H9 (cell line): ENCODE data around the gene FSTL4. TPM values are rescaled to one million over a fixed set of nuclear protein-coding genes. Genes with fewer than 3 reads are reported as not detected.

ENCODE experiments used
- DNase-seq: peaks from one replicate; pipeline ENCODE4 v3.0.0-alpha.2; 2017
- H2AFZ ChIP-seq: one replicate; pipeline ENCODE4 v1.6.1; 2013; ENCODE audit warnings: mild to moderate bottlenecking, low read length, control low read depth, moderate library complexity
- H2AK5ac ChIP-seq: 2 replicates; pipeline ENCODE4 v1.6.1; 2013; ENCODE audit warnings: low read length, control low read depth, mixed read lengths; ENCODE audit not compliant: insufficient read length
- H2BK120ac ChIP-seq: one replicate; pipeline ENCODE4 v1.6.1; 2013; ENCODE audit warnings: low read depth, mild to moderate bottlenecking, low read length, control low read depth, inconsistent platforms; ENCODE audit not compliant: poor library complexity, severe bottlenecking
- H2BK12ac ChIP-seq: 2 replicates; pipeline ENCODE4 v1.6.1; 2013; ENCODE audit warnings: low read length, control low read depth, mixed read lengths, low read depth; ENCODE audit not compliant: insufficient read length
- H2BK15ac ChIP-seq: 2 replicates; pipeline ENCODE4 v1.6.1; 2013; ENCODE audit warnings: low read depth, low read length, control low read depth
- H2BK20ac ChIP-seq: one replicate; pipeline ENCODE4 v1.6.1; 2013; ENCODE audit warnings: low read depth, mild to moderate bottlenecking, low read length, control low read depth, inconsistent platforms; ENCODE audit not compliant: poor library complexity, severe bottlenecking
- H2BK5ac ChIP-seq: 2 replicates; pipeline ENCODE4 v1.6.1; 2013; ENCODE audit warnings: low read length, control low read depth, mixed read lengths; ENCODE audit not compliant: insufficient read length
- H3K14ac ChIP-seq: 2 replicates; pipeline ENCODE4 v1.6.1; 2013; ENCODE audit warnings: low read length, control low read depth; ENCODE audit not compliant: insufficient read depth
- H3K18ac ChIP-seq: 2 replicates; pipeline ENCODE4 v1.6.1; 2013; ENCODE audit warnings: low read depth, mild to moderate bottlenecking, mixed read lengths, low read length, control low read depth; ENCODE audit not compliant: insufficient read length
- H3K23ac ChIP-seq: 2 replicates; pipeline ENCODE4 v1.6.1; 2013; ENCODE audit warnings: low read length, control low read depth, mixed read lengths, low read depth; ENCODE audit not compliant: insufficient read length
- H3K23me2 ChIP-seq: 2 replicates; pipeline ENCODE4 v1.6.1; 2013; ENCODE audit warnings: low read depth, mild to moderate bottlenecking, mixed read lengths, low read length, control low read depth; ENCODE audit not compliant: insufficient read length, poor library complexity, severe bottlenecking
- H3K27ac ChIP-seq: 2 replicates; pipeline ENCODE4 v1.5.1; 2013; ENCODE audit warnings: low read length, control low read depth, mixed read lengths, low read depth; ENCODE audit not compliant: insufficient read length
- H3K27me3 ChIP-seq: 2 replicates; pipeline ENCODE4 v1.6.1; 2013; ENCODE audit warnings: low read length, control low read depth, inconsistent platforms; ENCODE audit not compliant: insufficient read depth
- H3K4ac ChIP-seq: 2 replicates; pipeline ENCODE4 v1.6.1; 2013; ENCODE audit warnings: low read depth, mild to moderate bottlenecking, control low read depth, inconsistent platforms, low read length, moderate library complexity
- H3K4me1 ChIP-seq: 2 replicates; pipeline ENCODE4 v1.6.1; 2013; ENCODE audit warnings: low read length, control low read depth, inconsistent platforms; ENCODE audit not compliant: insufficient read depth
- H3K4me2 ChIP-seq: 2 replicates; pipeline ENCODE4 v1.6.1; 2013; ENCODE audit warnings: low read length, control low read depth, mixed read lengths; ENCODE audit not compliant: insufficient read length, insufficient read depth
- H3K56ac ChIP-seq: 2 replicates; pipeline ENCODE4 v1.6.1; 2013; ENCODE audit warnings: low read depth, mild to moderate bottlenecking, mixed read lengths, low read length, control low read depth; ENCODE audit not compliant: insufficient read length
- H3K79me1 ChIP-seq: 2 replicates; pipeline ENCODE4 v1.6.1; 2013; ENCODE audit warnings: low read depth, mild to moderate bottlenecking, moderate library complexity, low read length, control low read depth, inconsistent platforms; ENCODE audit not compliant: insufficient read depth, poor library complexity, severe bottlenecking
- H3K79me2 ChIP-seq: 2 replicates; pipeline ENCODE4 v1.6.1; 2013; ENCODE audit warnings: low read length, control low read depth, inconsistent platforms; ENCODE audit not compliant: insufficient read depth
- H3K9ac ChIP-seq: 2 replicates; pipeline ENCODE4 v1.6.1; 2013; ENCODE audit warnings: low read length, control low read depth, mixed read lengths; ENCODE audit not compliant: insufficient read length; ENCODE audit errors: extremely low read depth
- H3K9me3 ChIP-seq: one replicate; pipeline ENCODE4 v1.6.1; 2013; ENCODE audit warnings: low read depth, low read length, inconsistent platforms; ENCODE audit not compliant: control insufficient read depth
- H3T11ph ChIP-seq: one replicate; pipeline ENCODE4 v1.6.1; 2013; ENCODE audit warnings: mild to moderate bottlenecking, low read length, control low read depth, inconsistent platforms
- H4K20me1 ChIP-seq: one replicate; pipeline ENCODE4 v1.6.1; 2013; ENCODE audit not compliant: control insufficient read depth, insufficient read length, insufficient read depth
- H4K5ac ChIP-seq: 2 replicates; pipeline ENCODE4 v1.6.1; 2013; ENCODE audit warnings: low read depth, mild to moderate bottlenecking, mixed read lengths, low read length, control low read depth; ENCODE audit not compliant: insufficient read length
- H4K8ac ChIP-seq: replicated peaks from 2 replicates; pipeline ENCODE4 v1.6.1; 2013; ENCODE audit warnings: low read length, control low read depth, mixed read lengths, low read depth; ENCODE audit not compliant: insufficient read length
- H4K91ac ChIP-seq: 2 replicates; pipeline ENCODE4 v1.6.1; 2013; ENCODE audit warnings: low read depth, mild to moderate bottlenecking, moderate library complexity, mixed read lengths, low read length, control low read depth; ENCODE audit not compliant: insufficient read length
- H3K27ac Mint-ChIP-seq, 3 experiments: 2 replicates in 2 of 3; 3 replicates in 1 of 3; pipeline ENCODE4 v1.8.0; 2020 to 2021; ENCODE audit warnings: mixed read lengths in 3 of 3, mild to moderate bottlenecking in 1 of 3, moderate library complexity in 1 of 3
- H3K27me3 Mint-ChIP-seq: 2 replicates; pipeline ENCODE4 v1.8.0; 2021; ENCODE audit warnings: low read depth, mild to moderate bottlenecking, moderate library complexity, mixed read lengths
- H3K36me3 Mint-ChIP-seq, 3 experiments: 2 replicates in 2 of 3; 3 replicates in 1 of 3; pipeline ENCODE4 v1.8.0; 2020 to 2021; ENCODE audit warnings: low read depth in 3 of 3, mixed read lengths in 3 of 3; ENCODE audit not compliant: insufficient read depth in 1 of 3
- H3K4me1 Mint-ChIP-seq, 2 experiments: 2 replicates each; pipeline ENCODE4 v1.8.0; 2020; ENCODE audit warnings: mixed read lengths in 2 of 2
- H3K4me3 Mint-ChIP-seq, 2 experiments: 2 replicates in 1 of 2; 3 replicates in 1 of 2; pipeline ENCODE4 v1.8.0; 2020 to 2021; ENCODE audit warnings: mild to moderate bottlenecking in 2 of 2, mixed read lengths in 2 of 2, moderate library complexity in 1 of 2
- H3K9me3 Mint-ChIP-seq, 2 experiments: 2 replicates in 1 of 2; 3 replicates in 1 of 2; pipeline ENCODE4 v1.8.0; 2020; ENCODE audit warnings: mild to moderate bottlenecking in 2 of 2, mixed read lengths in 2 of 2, moderate library complexity in 1 of 2
- CTCF ChIP-seq: fragments of 200-600 bp; sonication (generic); conservative IDR thresholded peaks from 3 replicates; pipeline ENCODE4 v1.8.0; 2021; ENCODE audit warnings: antibody characterized with exemption, mild to moderate bottlenecking
- WGBS: extraction: QIAGEN DNeasy Blood & Tissue Kit; methylation state at CpG from one replicate; pipeline ENCODE4 v1.1.7; 2013; ENCODE audit warnings: missing lambda C conversion rate, low lambda C conversion rate, mixed read lengths; ENCODE audit not compliant: insufficient read length; ENCODE audit errors: extremely low coverage; 5-methylcytosine and 5-hydroxymethylcytosine counted together
- total RNA-seq: library from RNA; stranded (reverse); gene quantifications from 2 replicates; pipeline ENCODE4 v1.2.1, GENCODE V29; 2021

The FSTL4 gene
- total RNA-seq, 1 experiment from 2014 or later: 5.7 TPM

- Mint-ChIP-seq H3K36me3 (no peaks in the 10 kb centered on the region; a peak in 1 of 7 replicates), H3K4me3 (no peak overlapping the region), H3K27me3 (peaks cover 8% of the 10 kb centered on the region), H3K9me3 (no peaks in the 10 kb centered on the region; a peak in 1 of 5 replicates), H3K4me1 (peaks cover 46 to 52% of the 10 kb centered on the region in 2 experiments), H3K27ac (no peak overlapping the region; a peak in 1 of 7 replicates)
- Histone ChIP-seq H3K27me3 (no peaks in the 10 kb centered on the region), H3K27ac (no peak overlapping the region), H4K91ac (no peak overlapping the region), H2BK5ac (no peak overlapping the region), H2BK20ac (no peak overlapping the region), H3K9me3 (no peaks in the 10 kb centered on the region), H3K4me1 (peaks cover 9% of the 10 kb centered on the region; the same call in 1 of the 2 replicates), H4K8ac (no peak overlapping the region), H2AK5ac (no peak overlapping the region), H3K4ac (no peak overlapping the region), H3K23ac (no peak overlapping the region), H2BK15ac (no peak overlapping the region), H3K23me2 (no peaks in the 10 kb centered on the region), H3K9ac (no peak overlapping the region), H4K20me1 (peaks cover 2% of the 10 kb centered on the region), H3T11ph (no peak overlapping the region), H2BK120ac (no peak overlapping the region), H3K56ac (no peak overlapping the region), H2AFZ (no peak overlapping the region), H3K4me2 (no peak overlapping the region), H3K79me2 (no peaks in the 10 kb centered on the region), H2BK12ac (no peak overlapping the region), H3K79me1 (no peaks in the 10 kb centered on the region), H3K18ac (no peak overlapping the region), H4K5ac (no peak overlapping the region), H3K14ac (no peak overlapping the region)
- no peak for TF ChIP-seq CTCF
- WGBS: no CpG with 5 or more reads among the region's 6 CpGs
- no peak for DNase-seq
These were observed 245.1 kb downstream of the FSTL4 start for GRCh38 chr5:133367071-133367786.
